GM21367 (cell line): ENCODE data around the gene TEX29.

Source experiments
- ATAC-seq: cut with Tn5 transposase; IDR thresholded peaks from one replicate; pipeline ENCODE4 v1.9.1; 2021; ENCODE audit not compliant: unreplicated experiment

The TEX29 gene

GRCh38 chr13:111339366-111340143, 19.1 kb downstream of the TEX29 start:
- ATAC-seq, result no peak

GRCh38 chr13:111341886-111342285, 21.4 kb downstream of the TEX29 start:
- no peak for ATAC-seq

- ATAC-seq, result no peak
These were observed 22.3 kb downstream of the TEX29 start for GRCh38 chr13:111342721-111343120.

GRCh38 chr13:111343186-111343805, 22.9 kb downstream of the TEX29 start:
- ATAC-seq, result no peak

GRCh38 chr13:111344471-111345191, 24.2 kb downstream of the TEX29 start:
- no peak for ATAC-seq

- ATAC-seq, result no peak
These were observed 25.2 kb downstream of the TEX29 start for GRCh38 chr13:111345682-111346081.

- ATAC-seq, result no peak
These were observed 25.7 kb downstream of the TEX29 start for GRCh38 chr13:111346101-111346680.

GRCh38 chr13:111347438-111347837, 27.0 kb downstream of the TEX29 start:
- ATAC-seq, result no peak

GRCh38 chr13:111353508-111353907, 33.1 kb downstream of the TEX29 start:
- ATAC-seq, result no peak

GRCh38 chr13:111354789-111355188, 34.3 kb downstream of the TEX29 start:
- ATAC-seq, result no peak

- ATAC-seq, result no peak
These were observed 36.4 kb downstream of the TEX29 start for GRCh38 chr13:111356795-111357194.

GRCh38 chr13:111359237-111359915, 38.9 kb downstream of the TEX29 start:
- no peak for ATAC-seq

GRCh38 chr13:111359930-111360329, 39.5 kb downstream of the TEX29 start:
- ATAC-seq, result no peak

- ATAC-seq, result no peak
These were observed 40.0 kb downstream of the TEX29 start for GRCh38 chr13:111360452-111360851.

GRCh38 chr13:111361046-111361872, 40.8 kb downstream of the TEX29 start:
- no peak for ATAC-seq

GRCh38 chr13:111361873-111362648, 41.6 kb downstream of the TEX29 start:
- no peak for ATAC-seq

- ATAC-seq, result no peak
These were observed 42.7 kb downstream of the TEX29 start for GRCh38 chr13:111363121-111363520.

- ATAC-seq, result no peak
These were observed 43.1 kb downstream of the TEX29 start for GRCh38 chr13:111363591-111363990.
